GM12891 (cell line): ENCODE measurements around the gene CCDC92.
"Not testable (repeated sequence)": the region's sequence is repeated elsewhere in the genome, so short reads cannot be mapped to it uniquely, and the experiment has no call there.

ENCODE experiments used
- DNase-seq: peaks from one replicate; pipeline ENCODE4 v3.0.0; 2011; ENCODE audit warnings: low spot score; ENCODE audit not compliant: insufficient read length
- FAIRE-seq: peaks from 2 replicates; lab custom pipeline; 2011; peaks lifted over from hg19 to GRCh38; lab: Jason Lieb, UNC
- PAX5 ChIP-seq: IDR thresholded peaks from 2 replicates; pipeline ENCODE4 v1.6.1; 2011; ENCODE audit warnings: low read length, moderate library complexity, mild to moderate bottlenecking; ENCODE audit not compliant: insufficient read depth, severe bottlenecking
- POLR2A ChIP-seq: IDR thresholded peaks from 2 replicates; pipeline ENCODE4 v1.6.1; 2011; ENCODE audit warnings: low read depth, low read length, control low read depth
- POLR2AphosphoS5 ChIP-seq: IDR thresholded peaks from 2 replicates; pipeline ENCODE4 v1.6.1; 2011; ENCODE audit warnings: low read depth, low read length, control low read depth
- POU2F2 ChIP-seq: IDR thresholded peaks from 2 replicates; pipeline ENCODE4 v1.6.1; 2011; ENCODE audit warnings: low read depth, mild to moderate bottlenecking, control low read depth, low read length, moderate library complexity
- SPI1 ChIP-seq: IDR thresholded peaks from 2 replicates; pipeline ENCODE4 v1.6.1; 2011; ENCODE audit warnings: low read depth, low read length, control low read depth
- TAF1 ChIP-seq: IDR thresholded peaks from 2 replicates; pipeline ENCODE4 v1.6.1; 2011; ENCODE audit warnings: low read depth, low read length, control low read depth

CCDC92 gene

DNA sequence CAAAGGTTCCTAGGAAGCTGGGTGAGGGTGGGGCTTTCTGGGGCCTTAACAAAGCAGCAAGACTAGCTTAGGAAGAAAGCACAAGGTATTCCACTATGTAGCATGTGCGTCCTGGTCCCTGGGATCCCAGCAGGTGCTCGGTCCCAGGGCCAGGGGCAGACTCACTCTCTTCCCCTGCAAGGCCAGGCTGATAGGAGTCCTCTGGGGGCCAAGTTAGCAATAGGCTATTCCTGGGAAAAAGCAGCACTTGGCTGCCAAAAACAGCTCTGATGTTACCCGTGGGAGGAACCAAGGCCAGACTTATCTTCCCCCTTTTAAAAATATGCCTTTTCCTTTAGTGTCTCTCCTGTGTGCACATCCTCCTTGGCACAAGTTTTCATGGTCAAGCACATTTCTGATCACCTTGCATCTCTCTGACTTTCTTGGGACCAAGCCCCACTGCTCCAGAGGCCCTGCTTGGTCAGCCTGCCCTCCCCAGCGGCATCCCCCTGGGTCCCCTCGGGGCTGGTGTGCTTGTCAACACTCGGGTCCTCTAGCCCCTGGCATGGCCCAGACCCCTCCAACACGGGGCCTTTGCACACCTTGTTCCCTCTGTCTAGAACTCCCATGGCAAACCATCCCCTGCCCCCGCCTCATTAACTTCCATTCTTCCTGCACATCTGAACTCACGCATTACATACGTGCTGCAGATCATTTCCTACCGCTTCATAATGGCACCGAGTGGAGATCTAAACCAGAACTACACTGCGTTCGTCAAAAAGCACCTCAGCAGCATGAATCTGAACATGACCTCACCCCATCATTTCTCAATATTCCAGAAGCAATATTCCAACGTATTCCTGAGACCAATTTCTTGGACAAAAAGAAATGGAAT is 21.9 kb downstream of the CCDC92 start:
- no peak for TF ChIP-seq SPI1
- TF ChIP-seq PAX5: no peak
- no peak for TF ChIP-seq POLR2A
- TF ChIP-seq POLR2AphosphoS5: no peak
- FAIRE-seq: no peak
- DNase-seq: no peak

DNA sequence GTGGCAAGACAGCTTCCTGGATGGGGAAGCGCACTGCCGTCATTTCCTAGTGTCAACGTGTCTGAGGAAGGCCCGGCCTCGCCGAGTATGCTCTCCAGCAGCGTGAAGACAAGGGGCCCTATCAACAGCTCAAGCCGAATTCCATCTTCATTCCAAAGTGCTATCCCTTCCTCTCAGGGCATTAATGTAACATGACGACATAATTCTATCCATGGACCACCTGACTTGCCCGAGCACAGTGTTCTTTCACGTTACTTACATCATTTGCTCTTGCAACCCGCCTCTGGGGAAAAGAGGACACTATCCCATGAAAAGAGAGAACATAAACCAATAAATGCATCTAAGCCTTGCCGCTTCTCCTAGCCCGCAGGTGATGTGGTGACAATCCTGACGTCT is 22.9 kb downstream of the CCDC92 start:
- DNase-seq (no peak), FAIRE-seq (no peak)
- TF ChIP-seq PAX5 (no peak), POU2F2 (no peak), SPI1 (no peak), TAF1 (no peak), POLR2A (no peak), POLR2AphosphoS5 (no peak)

DNA sequence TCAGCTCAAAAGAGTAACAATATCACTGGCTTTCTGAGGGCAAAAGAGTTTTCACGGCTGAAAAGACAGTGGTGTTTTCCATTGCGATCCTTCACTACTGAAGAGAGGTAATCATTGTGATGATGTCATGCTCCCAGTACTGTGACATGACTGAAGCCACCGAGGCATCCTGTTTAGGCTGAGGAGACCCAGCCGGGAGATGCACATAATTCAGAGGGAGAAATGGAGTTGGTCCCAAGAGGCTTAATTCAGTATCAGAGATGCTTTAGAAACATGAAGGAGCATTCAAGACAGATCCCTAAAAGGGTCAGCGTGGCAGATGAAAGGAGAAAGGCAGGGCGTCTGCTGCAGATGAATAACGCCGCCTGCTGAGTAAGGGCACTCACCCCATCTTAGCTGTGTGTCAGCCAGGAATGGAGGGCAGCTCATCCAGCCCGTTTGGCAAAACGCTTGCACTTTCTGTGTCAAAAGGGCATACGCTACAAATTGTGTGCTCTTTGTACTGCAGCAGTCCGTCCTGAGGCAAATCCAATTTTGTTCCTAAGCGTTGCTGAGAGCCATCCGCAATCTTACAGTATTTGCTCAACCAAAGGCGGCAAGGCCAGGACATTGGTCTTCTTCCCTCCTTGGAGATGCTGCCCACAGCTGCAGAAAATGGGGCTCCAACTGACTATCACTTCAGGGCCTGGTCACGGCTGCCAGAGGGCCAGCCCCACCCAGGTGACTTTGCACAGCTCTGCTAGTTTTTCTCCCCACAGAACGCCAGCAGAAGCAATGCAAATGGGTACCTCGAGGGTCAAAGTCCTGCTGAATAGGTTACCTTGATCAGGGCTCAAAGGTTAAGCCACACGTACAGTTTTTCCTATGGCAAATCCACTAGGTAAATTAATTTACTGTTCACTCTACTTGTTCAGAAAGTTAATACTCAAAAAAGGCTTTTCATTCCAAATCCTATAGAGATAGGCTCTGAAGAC is 23.5 kb downstream of the CCDC92 start:
- FAIRE-seq: no peak
- no peak for DNase-seq
- no peak for TF ChIP-seq PAX5

DNA sequence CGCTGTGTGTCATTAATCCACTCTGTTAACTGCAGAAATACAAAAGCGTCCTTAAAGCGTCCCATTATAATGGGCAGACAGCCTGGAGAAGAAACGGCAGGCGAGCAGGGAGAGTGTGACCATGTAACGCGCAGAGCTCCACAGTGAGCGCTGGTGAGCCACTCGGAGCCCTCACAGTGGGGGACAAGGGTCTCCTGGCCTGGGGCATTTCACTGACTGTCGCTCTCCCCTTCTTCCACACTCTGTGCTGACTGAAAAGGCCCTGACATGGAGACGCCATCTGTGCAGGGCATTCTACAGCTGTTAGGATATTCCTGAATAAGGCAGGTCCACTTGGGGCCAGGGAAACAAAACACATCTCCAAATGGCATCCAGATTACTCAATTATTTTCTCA is 24.2 kb downstream of the CCDC92 start:
- TF ChIP-seq POLR2A (no peak), SPI1 (no peak), POU2F2 (no peak), TAF1 (no peak), PAX5 (no peak), POLR2AphosphoS5 (no peak)
- FAIRE-seq (no peak), DNase-seq (no peak)

DNA sequence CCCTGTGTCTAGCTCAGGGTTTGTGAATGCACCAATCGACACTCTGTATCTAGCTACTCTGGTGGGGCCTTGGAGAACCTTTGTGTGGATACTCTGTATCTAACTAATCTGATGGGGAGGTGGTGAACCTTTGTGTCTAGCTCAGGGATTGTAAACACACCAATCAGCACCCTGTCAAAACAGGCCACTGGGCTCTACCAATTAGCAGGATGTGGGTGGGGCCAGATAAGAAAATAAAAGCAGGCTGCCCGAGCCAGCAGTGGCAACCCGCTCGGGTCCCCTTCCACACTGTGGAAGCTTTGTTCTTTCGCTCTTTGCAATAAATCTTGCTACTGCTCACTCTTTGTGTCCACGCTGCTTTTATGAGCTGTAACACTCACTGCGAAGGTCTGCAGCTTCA is 25.1 kb downstream of the CCDC92 start:
- FAIRE-seq, DNase-seq: not testable (repeated sequence)

DNA sequence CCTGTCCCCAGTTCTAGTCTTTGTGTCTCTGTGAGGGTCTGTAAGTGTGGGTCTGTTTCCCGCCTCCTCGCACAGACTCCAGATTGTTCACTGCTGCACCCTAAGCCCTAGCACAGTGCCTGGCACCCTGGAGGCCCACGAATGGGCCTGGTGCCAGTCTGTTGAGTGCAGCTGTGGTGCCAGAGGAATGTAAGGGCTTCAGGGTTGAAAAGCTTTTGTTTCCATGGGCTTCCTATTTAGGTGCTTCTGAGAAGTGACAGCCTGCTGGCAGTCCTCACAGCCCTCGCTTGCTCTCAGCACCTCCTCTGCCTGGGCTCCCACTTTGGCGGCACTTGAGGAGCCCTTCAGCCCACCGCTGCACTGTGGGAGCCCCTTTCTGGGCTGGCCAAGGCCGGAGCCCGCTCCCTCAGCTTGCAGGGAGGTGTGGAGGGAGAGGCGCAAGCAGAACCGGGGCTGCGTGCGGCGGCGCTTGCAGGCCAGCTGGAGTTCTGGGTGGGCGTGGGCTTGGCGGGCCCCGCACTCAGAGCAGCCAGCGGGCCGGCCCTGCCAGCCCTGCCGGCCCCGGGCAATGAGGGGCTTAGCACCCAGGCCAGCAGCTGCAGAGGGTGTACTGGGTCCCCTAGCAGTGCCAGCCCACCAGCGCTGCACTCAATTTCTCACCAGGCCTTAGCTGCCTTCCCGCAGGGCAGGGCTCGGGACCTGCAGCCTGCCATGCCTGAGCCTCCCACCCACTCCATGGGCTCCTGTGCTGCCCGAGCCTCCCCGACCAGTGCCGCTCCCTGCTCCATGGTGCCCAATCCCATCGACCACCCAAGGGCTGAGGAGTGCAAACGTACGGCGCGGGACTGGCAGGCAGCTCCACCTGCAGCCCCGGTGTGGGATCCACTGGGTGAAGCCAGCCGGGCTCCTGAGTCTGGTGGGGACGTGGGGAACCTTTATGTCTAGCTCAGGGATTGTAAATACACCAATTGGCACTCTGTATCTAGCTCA is 25.8 kb downstream of the CCDC92 start:
- FAIRE-seq, DNase-seq: not testable (repeated sequence)

DNA sequence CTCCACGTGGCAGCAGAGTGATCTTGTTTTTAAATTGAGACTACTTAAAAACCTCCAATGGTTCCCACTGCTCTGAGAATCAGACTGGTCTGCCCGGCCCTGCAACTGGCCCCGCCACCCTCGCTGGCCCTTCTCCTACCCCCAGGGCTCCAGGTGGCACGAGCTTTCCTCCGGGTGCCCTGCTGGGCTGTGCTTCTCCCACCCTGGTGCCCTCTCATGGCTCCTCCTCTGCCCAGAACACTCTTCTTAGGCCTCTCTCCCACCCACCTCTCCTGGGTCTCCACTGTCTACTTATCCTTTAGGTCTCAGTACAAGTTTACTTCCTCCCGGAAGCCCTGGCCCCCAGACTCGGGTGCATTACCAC is 26.5 kb downstream of the CCDC92 start:
- DNase-seq: no peak
- TF ChIP-seq POLR2A (no peak), TAF1 (no peak), POLR2AphosphoS5 (no peak), PAX5 (no peak), SPI1 (no peak), POU2F2 (no peak)
- FAIRE-seq: no peak

DNA sequence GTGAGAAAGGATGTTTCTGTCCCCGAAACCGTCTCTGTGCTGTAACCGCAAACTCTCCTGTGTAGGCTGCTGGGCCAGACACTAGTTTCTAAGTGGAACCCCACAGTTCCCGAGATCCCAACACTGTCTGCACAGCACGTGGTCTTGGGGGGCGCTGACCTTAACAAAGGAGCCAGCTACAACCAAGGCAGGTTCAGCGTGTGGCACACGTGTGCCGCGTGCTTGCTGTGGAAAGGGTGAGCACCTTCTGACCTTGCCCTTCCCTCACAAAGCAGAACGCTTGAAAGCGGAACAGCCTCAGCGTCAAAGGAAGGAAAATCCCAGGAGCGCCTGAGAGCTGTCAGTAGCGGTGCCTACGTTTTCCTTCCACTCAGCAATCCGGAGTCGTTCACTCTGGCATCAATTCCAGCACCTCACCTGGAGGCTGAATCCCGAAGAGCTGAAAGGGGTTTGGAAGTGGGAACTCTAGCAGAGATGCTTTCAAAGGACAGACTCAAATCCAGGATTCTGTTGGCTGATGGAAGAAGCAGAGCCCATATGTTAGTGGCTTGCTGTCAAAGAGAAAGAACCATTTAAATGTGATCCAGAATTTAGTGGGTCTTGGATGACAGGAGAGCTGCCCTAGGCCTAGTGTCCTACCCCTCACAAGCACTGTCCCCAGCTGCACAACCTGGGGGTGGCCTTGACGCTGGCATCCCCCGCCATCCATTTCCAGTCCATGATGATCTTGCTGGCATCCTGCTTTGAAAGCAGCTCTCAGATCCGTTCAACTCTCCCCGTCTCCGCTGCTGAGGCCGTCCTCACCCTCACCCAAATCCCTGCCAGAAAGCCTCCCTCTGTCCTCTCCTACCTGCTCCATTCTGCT is 27.1 kb downstream of the CCDC92 start:
- DNase-seq: no peak
- FAIRE-seq: no peak
- TF ChIP-seq TAF1: no peak
- TF ChIP-seq PAX5: no peak
- no peak for TF ChIP-seq SPI1
- no peak for TF ChIP-seq POLR2A
- TF ChIP-seq POLR2AphosphoS5: no peak
- TF ChIP-seq POU2F2: no peak

DNA sequence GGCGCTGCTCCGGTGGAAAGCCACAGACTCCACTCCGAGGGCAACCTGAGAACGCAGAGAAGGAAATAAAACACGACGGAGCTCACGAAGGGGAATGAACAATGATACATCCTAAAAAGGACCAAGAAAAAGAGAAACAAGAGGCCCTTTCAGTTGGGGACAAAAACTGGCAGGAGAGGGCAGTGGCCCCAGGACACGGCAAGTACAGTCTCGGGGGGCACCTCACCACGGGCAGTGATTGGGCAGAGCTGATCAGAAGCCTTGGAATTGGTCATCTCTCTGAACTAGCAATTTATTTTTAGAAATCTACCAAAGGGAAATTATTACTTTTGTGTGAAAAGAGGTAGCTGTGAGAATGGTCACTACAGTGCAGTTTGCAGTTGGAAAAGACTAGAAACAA is 27.9 kb downstream of the CCDC92 start:
- no peak for TF ChIP-seq POU2F2
- no peak for TF ChIP-seq POLR2AphosphoS5
- no peak for TF ChIP-seq PAX5
- no peak for TF ChIP-seq TAF1
- TF ChIP-seq POLR2A: no peak
- TF ChIP-seq SPI1: no peak
- FAIRE-seq: no peak

More for the DNA sequence above, 27.9 kb downstream of the CCDC92 start:
- no peak for DNase-seq
